WI38 (cell line): ENCODE results near the gene PCBD2.
"Not testable (repeated sequence)": the region's sequence is repeated elsewhere in the genome, so short reads cannot be mapped to it uniquely, and the experiment has no call there.

Source experiments
- H3K4me3 ChIP-seq: 2 replicates; pipeline ENCODE4 v1.5.1; 2011; ENCODE audit warnings: low read depth, mild to moderate bottlenecking, control low read depth, low read length
- CTCF ChIP-seq: IDR thresholded peaks from 2 replicates; pipeline ENCODE4 v1.5.1; 2012; ENCODE audit warnings: low read depth, mild to moderate bottlenecking, control low read depth, low read length

PCBD2 gene

DNA sequence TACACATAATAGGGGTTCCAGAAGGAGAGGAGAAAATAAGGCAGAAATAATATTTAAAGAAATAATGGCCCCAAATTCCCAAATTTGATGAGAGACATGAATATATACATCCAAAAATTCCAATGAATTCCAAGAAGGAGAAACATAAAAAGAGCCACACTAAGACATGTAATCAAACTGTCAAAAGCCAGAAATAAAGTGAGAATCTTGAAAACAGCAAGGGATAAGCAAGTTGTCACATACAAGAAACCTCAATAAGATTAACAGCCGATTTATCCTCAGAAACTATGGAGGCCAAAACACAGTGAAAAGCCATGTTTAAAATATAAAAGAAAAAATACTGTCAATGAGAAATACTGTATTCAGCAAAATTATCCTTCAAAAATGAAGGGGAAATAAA, 77.3 kb downstream of the PCBD2 start:
- TF ChIP-seq CTCF = no peak
- H3K4me3 ChIP-seq = no peak overlapping the region

DNA sequence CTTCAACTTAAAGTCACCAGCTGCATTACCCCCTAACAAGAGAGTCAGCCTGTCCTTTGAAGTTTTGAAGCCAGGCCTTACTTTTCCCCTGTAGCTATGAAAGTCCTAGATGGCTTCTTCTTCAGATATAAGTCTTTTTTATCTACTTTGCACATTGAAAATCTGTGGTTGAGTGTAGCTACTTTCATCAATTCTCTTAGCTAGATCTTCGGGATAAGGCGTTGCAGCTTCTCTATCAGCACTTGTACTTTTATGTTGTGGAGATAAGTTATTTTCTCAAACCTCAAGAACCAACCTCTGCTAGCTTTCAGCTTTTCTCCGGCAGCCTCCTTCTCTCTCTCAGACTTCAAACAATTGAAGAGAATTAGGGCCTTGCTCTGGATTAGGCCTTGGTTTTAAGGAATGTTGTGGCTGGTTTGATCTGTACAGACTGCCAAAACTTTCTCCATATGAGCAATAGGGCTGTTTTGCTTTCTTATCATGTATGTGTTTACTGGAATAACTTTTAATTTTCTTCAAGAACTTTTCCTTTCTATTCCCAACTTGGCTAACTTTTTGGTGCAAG, 84.4 kb downstream of the PCBD2 start:
- H3K4me3 ChIP-seq = no peak overlapping the region
- no peak for TF ChIP-seq CTCF

DNA sequence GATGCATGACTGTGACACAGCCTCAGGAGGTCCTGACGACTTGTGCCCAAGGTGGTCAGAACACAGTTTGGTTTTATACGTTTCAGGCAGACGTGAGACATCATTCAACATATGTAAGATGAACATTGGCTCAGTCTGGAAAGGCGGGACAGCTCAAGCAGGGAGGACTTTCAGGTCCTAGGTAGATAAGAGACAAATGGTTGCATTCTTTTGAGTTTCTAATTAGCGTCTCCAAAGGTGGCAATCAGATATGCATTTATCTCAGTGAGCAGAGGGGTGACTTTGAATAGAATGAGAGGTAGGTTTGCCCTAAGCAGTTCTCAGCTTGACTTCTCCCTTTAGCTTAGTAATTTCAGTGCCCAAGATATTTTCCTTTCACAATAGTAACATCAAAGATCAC, 85.3 kb downstream of the PCBD2 start:
- H3K4me3 ChIP-seq = not testable (repeated sequence)

GRCh38 chr5:134992148-134992547, 87.2 kb downstream of the PCBD2 start:
- no peak for TF ChIP-seq CTCF
- H3K4me3 ChIP-seq = no peak overlapping the region

DNA sequence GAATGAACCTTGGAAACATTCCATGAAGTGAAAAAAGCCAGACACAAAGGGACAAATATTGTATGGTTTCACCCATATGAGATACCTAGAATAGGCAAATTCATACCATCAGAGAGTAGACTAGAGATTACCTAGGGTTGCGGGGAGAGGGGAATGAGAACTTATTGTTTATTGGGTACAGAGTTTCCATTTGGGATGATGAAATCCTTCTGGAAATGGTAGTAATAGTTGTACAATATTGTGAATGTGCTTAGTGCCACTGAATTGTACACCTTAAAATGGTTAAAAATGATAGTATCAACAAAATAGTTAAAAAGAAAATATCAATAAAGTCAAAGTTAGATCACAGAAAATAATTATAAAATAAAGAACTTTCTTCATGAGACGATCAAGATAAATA, 88.2 kb downstream of the PCBD2 start:
- no peak overlapping the region for H3K4me3 ChIP-seq
- no peak for TF ChIP-seq CTCF

- H3K4me3 ChIP-seq = no peak overlapping the region
- TF ChIP-seq CTCF = no peak
Measured at GRCh38 chr5:134994560-134995156, 89.7 kb downstream of the PCBD2 start.

DNA sequence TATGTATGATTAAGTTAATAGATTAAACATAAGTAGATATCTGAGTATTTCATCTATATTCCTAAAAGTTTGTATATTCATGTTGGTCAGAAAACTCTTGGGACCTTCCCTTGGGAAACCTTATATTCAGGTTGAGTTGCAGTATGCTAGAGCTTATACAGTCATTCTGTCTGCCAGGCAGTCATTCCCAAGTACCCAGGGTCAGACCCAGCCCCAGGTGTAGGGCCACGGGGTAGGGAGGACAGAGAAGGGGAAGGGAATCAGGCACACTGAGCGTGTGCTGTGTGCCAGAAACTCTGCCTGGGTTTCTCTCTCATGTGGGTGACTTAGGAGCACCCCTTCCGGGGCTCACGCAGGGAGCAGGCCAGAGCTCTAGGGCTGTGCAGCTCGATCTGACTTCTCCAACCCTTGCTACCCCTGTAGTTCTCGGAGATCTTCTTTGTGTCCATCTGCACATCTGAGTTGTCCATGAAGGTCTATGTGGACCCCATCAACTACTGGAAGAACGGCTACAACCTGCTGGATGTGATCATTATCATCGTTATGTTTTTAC, 91.0 kb downstream of the PCBD2 start:
- TF ChIP-seq CTCF = no peak
- no peak overlapping the region for H3K4me3 ChIP-seq

GRCh38 chr5:134997015-134997414, 92.1 kb downstream of the PCBD2 start:
- no peak overlapping the region for H3K4me3 ChIP-seq
- TF ChIP-seq CTCF = no peak

- not testable (repeated sequence) for H3K4me3 ChIP-seq
Measured at GRCh38 chr5:134998068-134998467, 93.1 kb downstream of the PCBD2 start.
